Muscle layer of duodenum (tissue), 2 donors: ENCODE data around the gene RPL27A.

Experiments used
- H3K27ac ChIP-seq: one replicate; pipeline ENCODE4 v1.7.0; 2013; ENCODE audit warnings: mild to moderate bottlenecking, low read length
- H3K27me3 ChIP-seq: one replicate; pipeline ENCODE4 v1.7.0; 2013; ENCODE audit warnings: low read depth, mild to moderate bottlenecking, control low read depth, low read length
- H3K36me3 ChIP-seq, 2 donors: one replicate each; pipeline ENCODE4 v1.7.0; 2013; ENCODE audit warnings: low read length in 2 of 2, control low read depth in 1 of 2, mild to moderate bottlenecking in 1 of 2; ENCODE audit not compliant: insufficient read depth in 2 of 2, control insufficient read depth in 1 of 2
- H3K4me1 ChIP-seq, 2 donors: one replicate each; pipeline ENCODE4 v1.7.0; 2013; ENCODE audit warnings: low read length in 2 of 2, mild to moderate bottlenecking in 2 of 2, control low read depth in 1 of 2, moderate library complexity in 1 of 2; ENCODE audit not compliant: insufficient read depth in 2 of 2, control insufficient read depth in 1 of 2
- H3K4me3 ChIP-seq, 2 donors: one replicate each; pipeline ENCODE4 v1.7.0; 2013; ENCODE audit warnings: low read length in 2 of 2, low read depth in 1 of 2, mild to moderate bottlenecking in 1 of 2
- H3K9me3 ChIP-seq, 2 donors: one replicate each; pipeline ENCODE4 v1.7.0; 2013; ENCODE audit warnings: low read length in 2 of 2, control low read depth in 1 of 2, mild to moderate bottlenecking in 1 of 2; ENCODE audit not compliant: control insufficient read depth in 1 of 2
- donor health status: healthy.

Gene RPL27A

GRCh38 chr11:8735094-8735493 is 52.5 kb downstream of the RPL27A start:
- Histone ChIP-seq H3K4me1 (peaks cover 8 to 34% of the 10 kb centered on the region in 2 donors), H3K4me3 (no peak overlapping the region), H3K36me3 (peaks cover 7 to 11% of the 10 kb centered on the region in 2 donors), H3K9me3 (no peaks in the 10 kb centered on the region), H3K27ac (no peak overlapping the region), H3K27me3 (no peaks in the 10 kb centered on the region)

DNA sequence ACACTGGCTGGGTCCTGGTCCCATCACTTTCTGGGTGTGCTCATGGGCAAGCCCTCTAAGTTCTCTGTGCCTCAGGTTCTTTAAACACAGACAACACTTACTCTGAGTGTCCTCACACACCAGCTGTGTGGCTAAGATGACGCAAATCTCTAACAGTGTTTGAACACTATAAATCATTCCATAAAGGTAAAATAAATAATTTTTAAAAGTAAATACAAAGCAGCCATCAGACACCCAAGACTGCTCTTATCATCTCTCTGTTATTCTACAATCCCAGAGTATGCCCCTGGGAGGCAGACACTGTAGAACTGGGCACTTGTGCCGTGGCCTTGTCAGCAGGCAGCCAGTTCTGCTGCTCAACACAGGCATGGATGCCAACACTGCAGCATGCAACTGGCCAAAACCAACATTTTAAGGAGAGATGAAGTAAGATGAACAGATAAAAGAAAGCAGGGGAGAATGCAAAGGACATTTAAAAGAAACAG is 56.8 kb downstream of the RPL27A start:
- peaks cover 3 to 11% of the 10 kb centered on the region in 2 donors for H3K36me3 ChIP-seq
- H3K9me3 ChIP-seq: no peaks in the 10 kb centered on the region
- no peaks in the 10 kb centered on the region for H3K27me3 ChIP-seq
- H3K4me1 ChIP-seq: peaks cover 0 to 23% of the 10 kb centered on the region in 2 donors
- no peak overlapping the region for H3K4me3 ChIP-seq
- H3K27ac ChIP-seq: no peak overlapping the region
